ENCODE results near the gene FKBP5. TPM values are rescaled to one million over a fixed set of nuclear protein-coding genes. Genes with fewer than 3 reads are reported as not detected.

Gene FKBP5
- total RNA-seq, 1 experiment from 2014 or later: 33.9 TPM

DNA sequence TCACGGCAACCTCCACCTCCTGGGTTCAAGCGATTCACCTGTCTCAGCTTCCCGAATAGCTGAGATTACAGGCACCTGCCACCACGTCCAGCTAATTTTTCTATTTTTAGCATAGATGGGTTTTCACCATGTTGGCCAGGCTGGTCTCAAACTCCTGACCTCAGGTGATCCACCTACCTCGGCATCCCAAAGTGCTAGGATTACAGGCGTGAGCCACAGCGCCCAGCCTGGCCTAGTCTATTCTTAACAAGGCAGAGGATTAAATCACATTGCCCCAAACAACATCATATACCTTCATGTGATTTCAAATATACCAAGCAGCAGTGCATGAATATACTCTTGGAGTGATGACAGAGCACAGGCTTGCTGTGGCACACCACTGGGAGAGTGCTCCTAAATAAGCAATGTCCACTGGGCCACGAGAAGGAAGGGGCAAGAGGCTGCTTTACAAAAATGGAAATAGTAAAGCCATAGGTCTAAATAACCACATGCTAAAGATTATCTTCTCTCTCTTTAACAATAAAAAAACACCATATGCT is 99.4 kb downstream of the FKBP5 start:
- H3K27ac ChIP-seq (ENCODE audit: insufficient read length, low read depth, low read length): no peak overlapping the region
- Mint-ChIP-seq H3K9me3 (no peaks in the 10 kb centered on the region), H3K36me3 (ENCODE audit: insufficient read depth in 1 of 3, low read depth in 3 of 3) (peaks cover 1 to 36% (median 12%) of the 10 kb centered on the region in 3 experiments; a peak in 5 of 7 replicates), H3K27me3 (ENCODE audit: low read depth) (no peaks in the 10 kb centered on the region), H3K27ac (peak overlapping the region in 2 of 3 experiments; percentile 4 to 77; a peak in 2 of 7 replicates), H3K4me3 (no peak overlapping the region), H3K4me1 (peaks cover 1 to 5% of the 10 kb centered on the region in 2 experiments; a peak in 2 of 4 replicates)
- H3K4ac ChIP-seq (ENCODE audit: low read depth, low read length): no peak overlapping the region
- TF ChIP-seq, protein P1, sequence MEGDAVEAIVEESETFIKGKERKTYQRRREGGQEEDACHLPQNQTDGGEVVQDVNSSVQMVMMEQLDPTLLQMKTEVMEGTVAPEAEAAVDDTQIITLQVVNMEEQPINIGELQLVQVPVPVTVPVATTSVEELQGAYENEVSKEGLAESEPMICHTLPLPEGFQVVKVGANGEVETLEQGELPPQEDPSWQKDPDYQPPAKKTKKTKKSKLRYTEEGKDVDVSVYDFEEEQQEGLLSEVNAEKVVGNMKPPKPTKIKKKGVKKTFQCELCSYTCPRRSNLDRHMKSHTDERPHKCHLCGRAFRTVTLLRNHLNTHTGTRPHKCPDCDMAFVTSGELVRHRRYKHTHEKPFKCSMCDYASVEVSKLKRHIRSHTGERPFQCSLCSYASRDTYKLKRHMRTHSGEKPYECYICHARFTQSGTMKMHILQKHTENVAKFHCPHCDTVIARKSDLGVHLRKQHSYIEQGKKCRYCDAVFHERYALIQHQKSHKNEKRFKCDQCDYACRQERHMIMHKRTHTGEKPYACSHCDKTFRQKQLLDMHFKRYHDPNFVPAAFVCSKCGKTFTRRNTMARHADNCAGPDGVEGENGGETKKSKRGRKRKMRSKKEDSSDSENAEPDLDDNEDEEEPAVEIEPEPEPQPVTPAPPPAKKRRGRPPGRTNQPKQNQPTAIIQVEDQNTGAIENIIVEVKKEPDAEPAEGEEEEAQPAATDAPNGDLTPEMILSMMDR (conservative IDR thresholded peaks at IDR 0.05): no peak
- no peak overlapping the region for H4K91ac ChIP-seq (ENCODE audit: insufficient read length, low read depth, low read length)
- H3K18ac ChIP-seq (ENCODE audit: insufficient read length, low read depth, low read length): no peak overlapping the region
- H3K4me1 ChIP-seq (ENCODE audit: insufficient read depth, low read length): no peaks in the 10 kb centered on the region
- no peak overlapping the region for H3K4me2 ChIP-seq (ENCODE audit: insufficient read depth, insufficient read length, low read length)
- H4K5ac ChIP-seq (ENCODE audit: insufficient read length, low read depth, low read length): no peak overlapping the region
- no peak overlapping the region for H2BK120ac ChIP-seq (ENCODE audit: low read depth, low read length, poor library complexity, severe bottlenecking)
- H2AK5ac ChIP-seq (ENCODE audit: insufficient read length, low read length): no peak overlapping the region
- H3K9ac ChIP-seq (ENCODE audit: extremely low read depth, insufficient read length, low read length): no peak overlapping the region
- H2BK15ac ChIP-seq (ENCODE audit: low read depth, low read length): no peak overlapping the region
- DNase-seq: no peak
- H3K79me2 ChIP-seq (ENCODE audit: insufficient read depth, low read length): no peaks in the 10 kb centered on the region
- H3K27me3 ChIP-seq (ENCODE audit: insufficient read depth, low read length): no peaks in the 10 kb centered on the region
- no peak overlapping the region for H3K56ac ChIP-seq (ENCODE audit: insufficient read length, low read depth, low read length)
- H3T11ph ChIP-seq (ENCODE audit: low read length): no peak overlapping the region
- H3K23ac ChIP-seq (ENCODE audit: insufficient read length, low read depth, low read length): no peak overlapping the region
- no peaks in the 10 kb centered on the region for H3K79me1 ChIP-seq (ENCODE audit: insufficient read depth, low read depth, low read length, poor library complexity, severe bottlenecking)
- H3K14ac ChIP-seq (ENCODE audit: insufficient read depth, low read length): no peak overlapping the region
- no CpG with 5 or more reads among the region's 8 CpGs for WGBS (ENCODE audit: extremely low coverage, insufficient read length, low lambda C conversion rate)
- no peaks in the 10 kb centered on the region for H3K9me3 ChIP-seq (ENCODE audit: control insufficient read depth, low read depth, low read length)
- no peak overlapping the region for H2AFZ ChIP-seq (ENCODE audit: low read length)
- no peak overlapping the region for H2BK12ac ChIP-seq (ENCODE audit: insufficient read length, low read depth, low read length)
- no peak overlapping the region for H2BK20ac ChIP-seq (ENCODE audit: low read depth, low read length, poor library complexity, severe bottlenecking)
- H2BK5ac ChIP-seq (ENCODE audit: insufficient read length, low read length): no peak overlapping the region
- no peaks in the 10 kb centered on the region for H3K23me2 ChIP-seq (ENCODE audit: insufficient read length, low read depth, low read length, poor library complexity, severe bottlenecking)
- no peak overlapping the region for H4K8ac ChIP-seq (replicated peaks; ENCODE audit: insufficient read length, low read depth, low read length)
- no peaks in the 10 kb centered on the region for H4K20me1 ChIP-seq (ENCODE audit: control insufficient read depth, insufficient read depth, insufficient read length)
